Heart left ventricle (tissue), 16 donors: Measurements from ENCODE around the gene VRK1. TPM values are rescaled to one million over a fixed set of nuclear protein-coding genes. Genes with fewer than 3 reads are reported as not detected.

Source experiments
- ATAC-seq, 4 donors: fragments of 200-7000 bp; cut with Tn5 transposase; one replicate each; pipeline ENCODE4 v1.9.1; 2020 to 2022; ENCODE audit warnings: moderate library complexity in 4 of 4, mild to moderate bottlenecking in 3 of 4, moderate number of reproducible peaks in 1 of 4
- DNase-seq, 5 donors: peaks; one replicate each; pipeline ENCODE4 v3.0.0-alpha.2; 2020
- H3K27ac ChIP-seq, 12 donors: fragments of 200-600 bp; sonication (generic) in 4 of 12; one replicate each; pipeline versions ENCODE4 v1.5.0 to v1.8.0; 2016 to 2022; ENCODE audit warnings: mild to moderate bottlenecking in 2 of 12
- H3K27me3 ChIP-seq, 9 donors: fragments of 200-600 bp; sonication (generic) in 2 of 9; one replicate each; pipeline versions ENCODE4 v1.5.1 to v1.8.0; 2016 to 2022; ENCODE audit warnings: mild to moderate bottlenecking in 3 of 9
- H3K36me3 ChIP-seq, 9 donors: fragments of 200-600 bp; sonication (generic) in 2 of 9; one replicate each; pipeline versions ENCODE4 v1.5.0 to v1.8.0; 2018 to 2022; ENCODE audit warnings: mild to moderate bottlenecking in 2 of 9
- H3K4me1 ChIP-seq, 12 donors: fragments of 200-600 bp; sonication (generic) in 4 of 12; one replicate each; pipeline versions ENCODE4 v1.5.0 to v1.8.0; 2016 to 2022; ENCODE audit warnings: mild to moderate bottlenecking in 3 of 12
- H3K4me3 ChIP-seq, 12 donors: fragments of 200-600 bp; sonication (generic) in 4 of 12; one replicate each; pipeline versions ENCODE4 v1.5.0 to v1.8.0; 2017 to 2022; ENCODE audit warnings: mild to moderate bottlenecking in 9 of 12, moderate library complexity in 4 of 12
- H3K9me3 ChIP-seq, 12 donors: fragments of 200-600 bp; sonication (generic) in 4 of 12; one replicate each; pipeline versions ENCODE4 v1.5.0 to v1.8.0; 2016 to 2022; ENCODE audit warnings: mild to moderate bottlenecking in 1 of 12
- POLR2A ChIP-seq, 2 donors: fragments of 450-650 bp; IDR thresholded peaks; one replicate each; pipeline ENCODE4 v1.6.1; 2017; ENCODE audit warnings: antibody characterized with exemption in 2 of 2, mild to moderate bottlenecking in 2 of 2, moderate library complexity in 2 of 2
- WGBS, 4 donors: extraction: QIAGEN DNeasy Blood & Tissue Kit in 2 of 4; methylation state at CpG; one replicate each; pipeline versions ENCODE4 v1.1.5 to v1.1.7; 2013 to 2018; 5-methylcytosine and 5-hydroxymethylcytosine counted together
- intact Hi-C, 10 donors: fragments of 100-400 bp; cut with DNase I; formaldehyde crosslinking; loops; one replicate each; pipeline versions ENCODE4 v1.11.1 to v1.14.2; 2022
- polyA plus RNA-seq, 2 donors: library from polyadenylated mRNA; stranded (reverse); fragments of 200-250 nt; gene quantifications; one replicate each; pipeline ENCODE4 v1.2.3, GENCODE V29; 2013
- total RNA-seq, 9 donors: library from RNA; depleted of rRNA in 2 of 9; stranded (reverse); fragments of >200 nt in 2 of 9; fragmentation: NEBNext Ultra II Directional in 3 of 9; extraction: Animal tissue kit (Norgen Biotek cat#: 25700) in 3 of 9; gene quantifications; one replicate each; pipeline versions ENCODE4 v1.1.0 to v1.2.4, GENCODE V29; 2016 to 2023
- TF ChIP-seq, protein P1 (sequence below), 12 donors: fragments of 200-600 bp; sonication (generic) in 4 of 12; IDR thresholded peaks; one replicate each; pipeline versions ENCODE4 v1.5.0 to v1.8.0; 2018 to 2022; ENCODE audit warnings: antibody characterized with exemption in 12 of 12, mild to moderate bottlenecking in 5 of 12
- donor health status: ischemic (EF 13 %, LVEDD 7.1; RV severe dilation, severe dysfunction).
- donor health status: healthy with polysubstance abuse.
- donor health status: DM: no; HTN: yes; CAD: no.
- donor health status: DM: no; HTN: no; CAD: no.
- donor health status: ischemic (EF 25% LVEDD 6.9; RV normal size, moderate dysfunction).
- donor health status: ischemic (EF 25% LVEDD 5.7; RV mildly dilated, moderate dysfunction).
- donor health status: healthy.
- donor health status: DM: yes; HTN: yes; CAD: no.
- donor health status: ischemic (EF 35%, LVEDD 5.7; RV mildly dilated, moderate dysfunction).
- donor health status: nonischemic (EF 11% LVEDD 7.7; RV severe dilation, severe dysfunction).
- donor health status: DM: yes; HTN: yes; CAD: no.
- donor health status: PGD.
- donor health status: ischemic (EF 29% LVEDD 5.4; RV normal size, mild dysfunction).
- donor health status: nonischemic (EF 23%, LVEDD 6.1; RV moderate dilation, normal function).

Gene VRK1
- total and polyA plus RNA-seq, 11 donors = 3.6 to 10.4 (median 7.1) TPM

DNA sequence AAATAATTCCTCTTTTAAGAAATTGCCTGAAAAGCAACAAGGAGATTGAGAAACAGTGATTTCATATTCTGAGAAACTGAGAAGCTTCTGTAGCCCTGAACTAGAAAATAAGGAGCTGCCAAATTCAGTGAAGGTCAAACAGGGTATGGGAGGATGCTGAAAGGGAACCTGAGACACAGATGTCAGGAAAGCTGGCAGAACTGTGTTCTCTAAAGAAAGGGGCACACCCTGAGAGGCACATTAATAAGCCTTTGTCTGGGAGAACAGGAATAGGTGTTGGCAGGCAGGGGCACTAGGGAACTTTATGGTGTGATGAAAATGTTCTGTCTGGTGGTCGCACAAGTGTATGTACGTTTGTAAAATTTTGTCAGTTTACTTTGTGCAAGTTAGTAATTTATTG, 29.6 kb downstream of the VRK1 start:
- 79 to 90% (median 87%) methylated on average over 2 of the region's 2 CpGs for WGBS, 4 donors
- peaks cover 0 to 9% (median 0%) of the 10 kb centered on the region in 12 donors for H3K4me1 ChIP-seq
- no peak overlapping the region for H3K27ac ChIP-seq
- H3K9me3 ChIP-seq = peaks cover 0 to 9% (median 0%) of the 10 kb centered on the region in 12 donors
- no peak for DNase-seq
- H3K27me3 ChIP-seq = no peaks in the 10 kb centered on the region
- no peaks in the 10 kb centered on the region for H3K36me3 ChIP-seq
- intact Hi-C loops = no loop called here
- no peak overlapping the region for H3K4me3 ChIP-seq
- ATAC-seq = no peak
- TF ChIP-seq, protein P1, sequence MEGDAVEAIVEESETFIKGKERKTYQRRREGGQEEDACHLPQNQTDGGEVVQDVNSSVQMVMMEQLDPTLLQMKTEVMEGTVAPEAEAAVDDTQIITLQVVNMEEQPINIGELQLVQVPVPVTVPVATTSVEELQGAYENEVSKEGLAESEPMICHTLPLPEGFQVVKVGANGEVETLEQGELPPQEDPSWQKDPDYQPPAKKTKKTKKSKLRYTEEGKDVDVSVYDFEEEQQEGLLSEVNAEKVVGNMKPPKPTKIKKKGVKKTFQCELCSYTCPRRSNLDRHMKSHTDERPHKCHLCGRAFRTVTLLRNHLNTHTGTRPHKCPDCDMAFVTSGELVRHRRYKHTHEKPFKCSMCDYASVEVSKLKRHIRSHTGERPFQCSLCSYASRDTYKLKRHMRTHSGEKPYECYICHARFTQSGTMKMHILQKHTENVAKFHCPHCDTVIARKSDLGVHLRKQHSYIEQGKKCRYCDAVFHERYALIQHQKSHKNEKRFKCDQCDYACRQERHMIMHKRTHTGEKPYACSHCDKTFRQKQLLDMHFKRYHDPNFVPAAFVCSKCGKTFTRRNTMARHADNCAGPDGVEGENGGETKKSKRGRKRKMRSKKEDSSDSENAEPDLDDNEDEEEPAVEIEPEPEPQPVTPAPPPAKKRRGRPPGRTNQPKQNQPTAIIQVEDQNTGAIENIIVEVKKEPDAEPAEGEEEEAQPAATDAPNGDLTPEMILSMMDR (IDR thresholded peaks at IDR 0.05) = no peak
- TF ChIP-seq POLR2A (IDR thresholded peaks at IDR 0.05) = no peak

GRCh38 chr14:96827290-96827689, 30.1 kb downstream of the VRK1 start:
- WGBS, 4 donors = 63 to 81% (median 75%) methylated on average over 3 of the region's 3 CpGs
- no peaks in the 10 kb centered on the region for H3K36me3 ChIP-seq
- DNase-seq = no peak
- H3K4me1 ChIP-seq = peaks cover 0 to 9% (median 0%) of the 10 kb centered on the region in 12 donors
- peaks cover 0 to 9% (median 0%) of the 10 kb centered on the region in 12 donors for H3K9me3 ChIP-seq
- H3K4me3 ChIP-seq = no peak overlapping the region
- intact Hi-C loops = no loop called here
- no peak for TF ChIP-seq POLR2A (IDR thresholded peaks at IDR 0.05)
- no peak for ATAC-seq
- no peak overlapping the region for H3K27ac ChIP-seq
- H3K27me3 ChIP-seq = no peaks in the 10 kb centered on the region

DNA sequence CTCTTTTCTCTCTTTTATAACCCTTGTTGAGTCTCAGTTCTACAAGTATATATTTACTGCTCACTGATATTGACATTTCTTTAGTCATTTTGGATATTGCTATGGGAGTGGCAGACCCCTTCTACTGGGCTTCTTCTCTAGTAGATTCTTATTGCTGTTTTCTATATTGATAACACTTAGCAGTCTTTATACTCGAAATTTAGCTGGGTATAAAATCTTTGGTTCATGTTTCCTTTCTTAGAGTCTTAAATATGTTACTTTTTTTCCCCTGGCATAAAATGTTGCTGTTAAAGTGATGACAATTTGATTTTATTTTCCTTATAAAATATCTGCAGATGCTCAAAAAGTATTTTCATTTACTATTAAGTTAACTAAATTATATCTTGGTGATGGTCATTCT, 32.6 kb downstream of the VRK1 start:
- TF ChIP-seq, protein P1 (IDR thresholded peaks at IDR 0.05) = no peak
- TF ChIP-seq POLR2A (IDR thresholded peaks at IDR 0.05) = no peak

DNA sequence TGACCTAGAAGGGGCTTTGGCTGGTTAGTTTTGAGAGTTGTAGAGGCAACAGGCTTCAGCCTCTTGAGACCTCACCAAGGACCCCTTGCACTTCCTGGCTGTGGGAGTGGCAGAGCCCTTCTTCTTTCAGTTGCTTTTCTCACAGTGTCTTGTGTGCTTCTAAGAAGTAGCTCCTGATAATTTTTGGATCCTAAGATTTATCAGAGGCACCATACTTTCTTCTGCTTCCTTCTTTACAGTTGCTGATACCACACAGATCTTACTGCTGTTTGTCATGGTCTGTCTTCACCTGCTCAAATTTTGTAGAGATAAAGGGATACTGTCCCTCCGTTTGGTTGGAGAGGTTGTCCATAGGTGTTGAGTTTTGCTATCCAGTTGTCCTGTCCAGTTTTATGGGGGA, 33.8 kb downstream of the VRK1 start:
- no peak for TF ChIP-seq POLR2A (IDR thresholded peaks at IDR 0.05)
- TF ChIP-seq, protein P1 (IDR thresholded peaks at IDR 0.05) = no peak
- H3K4me3 ChIP-seq = no peak overlapping the region
- peaks cover 0 to 9% (median 0%) of the 10 kb centered on the region in 12 donors for H3K4me1 ChIP-seq
- peaks cover 0 to 13% (median 0%) of the 10 kb centered on the region in 9 donors for H3K36me3 ChIP-seq
- 38 to 52% (median 43%) methylated on average over 1 of the region's 1 CpG for WGBS, 4 donors
- no peak for DNase-seq
- peaks cover 0 to 9% (median 0%) of the 10 kb centered on the region in 12 donors for H3K9me3 ChIP-seq
- ATAC-seq = no peak
- H3K27ac ChIP-seq = no peak overlapping the region
- no peaks in the 10 kb centered on the region for H3K27me3 ChIP-seq
- intact Hi-C loops = no loop called here

More for the DNA sequence above, 32.6 kb downstream of the VRK1 start:
- intact Hi-C loops = no loop called here
- peaks cover 0 to 10% (median 0%) of the 10 kb centered on the region in 9 donors for H3K36me3 ChIP-seq
- no peak overlapping the region for H3K27ac ChIP-seq
- no peaks in the 10 kb centered on the region for H3K27me3 ChIP-seq
- H3K4me1 ChIP-seq = peaks cover 0 to 9% (median 0%) of the 10 kb centered on the region in 12 donors
- ATAC-seq (no peak), DNase-seq (no peak)
- H3K4me3 ChIP-seq = no peak overlapping the region
- H3K9me3 ChIP-seq = peaks cover 0 to 9% (median 0%) of the 10 kb centered on the region in 12 donors
- WGBS, 4 donors = 93 to 97% (median 94%) methylated on average over 1 of the region's 1 CpG

GRCh38 chr14:96832351-96832750, 35.2 kb downstream of the VRK1 start:
- H3K9me3 ChIP-seq = peaks cover 0 to 9% (median 0%) of the 10 kb centered on the region in 12 donors
- intact Hi-C loops = no loop called here
- H3K4me1 ChIP-seq = no peaks in the 10 kb centered on the region
- H3K36me3 ChIP-seq = peaks cover 0 to 23% (median 8%) of the 10 kb centered on the region in 9 donors
- DNase-seq (no peak), ATAC-seq (no peak)
- H3K4me3 ChIP-seq = no peak overlapping the region
- no peaks in the 10 kb centered on the region for H3K27me3 ChIP-seq
- WGBS, 4 donors = 92 to 98% (median 94%) methylated on average over 2 of the region's 2 CpGs
- TF ChIP-seq, protein P1 (IDR thresholded peaks at IDR 0.05) = no peak
- TF ChIP-seq POLR2A (IDR thresholded peaks at IDR 0.05) = no peak
- H3K27ac ChIP-seq = no peak overlapping the region
